Hematopoietic multipotent progenitor cell treated with erythropoietin and hydrocortisone succinate and interleukin-3 and kit ligand, for 8 days (in vitro differentiated cells): ENCODE data around the gene CASP8AP2.
A peak's percentile ranks its signal among the peaks of the same experiment; 100 is the strongest.
"Not testable (repeated sequence)": the region's sequence is repeated elsewhere in the genome, so short reads cannot be mapped to it uniquely, and the experiment has no call there.

Experiments
- DNase-seq: peaks from one replicate; pipeline ENCODE4 v3.0.0-alpha.2; 2015

CASP8AP2 gene

DNA sequence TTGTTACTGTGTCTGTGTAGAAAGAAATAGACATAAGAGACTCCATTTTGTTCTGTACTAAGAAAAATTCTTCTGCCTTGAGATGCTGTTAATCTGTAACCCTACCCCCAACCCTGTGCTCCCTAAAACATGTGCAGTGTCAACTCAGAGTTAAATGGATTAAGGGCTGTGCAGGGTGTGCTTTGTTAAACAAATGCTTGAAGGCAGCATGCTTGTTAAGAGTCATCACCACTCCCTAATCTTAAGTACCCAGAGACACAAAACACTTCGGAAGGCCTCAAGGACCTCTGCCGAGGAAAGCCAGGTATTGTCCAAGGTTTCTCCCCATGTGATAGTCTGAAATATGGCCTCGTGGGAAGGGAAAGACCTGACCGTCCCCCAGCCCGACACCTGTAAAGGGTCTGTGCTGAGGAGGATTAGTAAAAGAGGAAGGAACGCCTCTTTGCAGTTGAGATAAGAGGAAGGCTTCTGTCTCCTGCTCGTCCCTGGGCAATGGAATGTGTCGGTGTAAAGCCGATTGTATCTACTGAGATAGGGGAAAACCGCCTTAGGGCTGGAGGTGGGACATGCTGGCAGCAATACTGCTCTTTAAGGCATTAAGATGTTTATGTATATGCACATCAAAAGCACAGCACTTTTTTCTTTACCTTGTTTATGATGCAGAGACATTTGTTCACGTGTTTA, 61.3 kb downstream of the CASP8AP2 start:
- not testable (repeated sequence) for DNase-seq

DNA sequence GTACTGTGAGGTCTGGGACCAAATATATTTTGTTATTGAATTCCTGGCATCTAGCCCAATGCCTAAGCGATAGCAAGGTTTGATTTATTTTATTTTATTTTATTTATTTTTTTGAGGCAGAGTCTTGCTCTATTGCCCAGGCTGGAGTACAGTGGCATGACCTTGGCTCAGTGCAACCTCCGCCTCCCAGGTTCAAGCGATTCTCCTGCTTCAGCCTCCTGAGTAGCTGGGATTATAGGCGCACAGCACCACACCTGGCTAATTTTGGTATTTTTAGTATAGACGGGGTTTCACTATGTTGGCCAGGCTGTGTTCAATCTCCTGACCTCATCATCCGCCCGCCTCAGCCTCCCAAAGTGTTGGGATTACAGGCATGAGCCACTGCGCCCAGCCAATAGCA, 62.9 kb downstream of the CASP8AP2 start:
- not testable (repeated sequence) for DNase-seq

DNA sequence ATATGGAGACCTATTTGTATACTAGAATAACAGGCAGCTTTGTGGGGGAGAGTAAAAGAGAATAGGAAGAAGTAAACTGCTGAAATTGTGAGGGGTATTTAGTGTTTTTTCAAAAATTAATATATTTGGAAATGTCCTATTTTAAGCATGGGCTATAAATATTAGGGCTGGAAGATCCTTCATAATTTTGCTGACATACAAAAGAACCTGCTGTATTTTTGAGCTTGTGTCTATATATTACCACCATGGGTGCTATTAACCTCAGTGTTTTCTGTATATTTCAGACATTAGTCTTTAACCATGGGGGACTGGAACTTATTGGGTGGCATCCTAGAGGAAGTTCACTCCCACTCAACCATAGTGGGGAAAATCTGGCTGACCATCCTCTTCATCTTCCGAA, 64.5 kb downstream of the CASP8AP2 start, which contains the start of gene GJA10:
Gene GJA10, plus strand, starts transcription at position 301 of the 400 bp plus-strand sequence. Its CDS starts 0 bp downstream, at position 301.
- DNase-seq, result no peak

DNA sequence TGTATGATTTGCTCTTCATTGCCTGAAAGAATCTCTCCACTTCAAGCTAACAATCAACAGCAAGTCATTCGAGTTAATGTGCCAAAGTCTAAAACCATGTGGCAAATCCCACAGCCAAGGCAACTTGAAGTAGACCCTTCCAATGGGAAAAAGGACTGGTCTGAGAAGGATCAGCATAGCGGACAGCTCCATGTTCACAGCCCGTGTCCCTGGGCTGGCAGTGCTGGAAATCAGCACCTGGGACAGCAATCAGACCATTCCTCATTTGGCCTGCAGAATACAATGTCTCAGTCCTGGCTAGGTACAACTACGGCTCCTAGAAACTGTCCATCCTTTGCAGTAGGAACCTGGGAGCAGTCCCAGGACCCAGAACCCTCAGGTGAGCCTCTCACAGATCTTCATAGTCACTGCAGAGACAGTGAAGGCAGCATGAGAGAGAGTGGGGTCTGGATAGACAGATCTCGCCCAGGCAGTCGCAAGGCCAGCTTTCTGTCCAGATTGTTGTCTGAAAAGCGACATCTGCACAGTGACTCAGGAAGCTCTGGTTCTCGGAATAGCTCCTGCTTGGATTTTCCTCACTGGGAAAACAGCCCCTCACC, 65.7 kb downstream of the CASP8AP2 start:
- DNase-seq, result peak; percentile 19

DNA sequence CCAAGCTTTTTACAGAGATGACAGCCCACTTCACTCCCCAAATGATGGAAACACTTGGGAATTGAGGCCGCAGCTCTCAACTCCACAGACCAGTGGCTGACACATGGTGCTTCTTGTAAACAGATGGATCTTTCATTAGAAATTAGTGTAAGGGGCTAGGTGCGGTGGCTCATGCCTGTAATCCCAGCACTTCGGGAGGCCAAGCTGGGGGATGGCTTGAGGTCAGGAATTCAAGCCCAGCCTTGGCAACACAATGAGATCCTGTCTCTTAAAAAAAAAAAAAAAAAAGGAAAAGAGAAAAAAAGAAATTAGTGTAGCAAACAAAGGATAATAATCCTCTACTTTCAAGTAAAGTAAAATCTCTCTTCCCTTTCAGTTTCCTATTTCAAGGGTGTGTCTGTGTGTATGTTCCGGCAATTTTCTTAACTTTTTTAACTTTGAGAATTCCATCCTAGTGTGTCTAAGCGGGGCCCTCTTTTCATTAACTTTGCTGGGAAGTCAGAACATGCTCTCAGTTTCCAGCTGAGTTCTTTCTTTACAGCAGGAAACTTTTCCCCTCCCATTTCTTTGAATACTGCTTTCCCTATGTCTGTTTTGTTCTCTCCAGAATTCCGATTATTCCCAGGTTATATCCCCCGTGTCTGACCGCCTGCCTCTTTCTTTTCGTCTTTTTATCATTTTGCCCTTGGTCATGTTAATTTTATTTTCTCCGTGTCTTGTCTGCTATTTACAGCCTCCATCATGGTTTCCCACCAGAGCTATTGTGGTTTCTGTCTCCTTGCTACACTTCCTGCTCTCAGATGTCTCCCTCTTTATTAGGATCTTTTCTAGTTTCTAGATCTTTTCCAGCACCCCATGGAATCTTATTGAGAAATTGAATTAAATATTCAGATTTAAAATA, 80.6 kb downstream of the CASP8AP2 start:
- DNase-seq, result not testable (repeated sequence)

DNA sequence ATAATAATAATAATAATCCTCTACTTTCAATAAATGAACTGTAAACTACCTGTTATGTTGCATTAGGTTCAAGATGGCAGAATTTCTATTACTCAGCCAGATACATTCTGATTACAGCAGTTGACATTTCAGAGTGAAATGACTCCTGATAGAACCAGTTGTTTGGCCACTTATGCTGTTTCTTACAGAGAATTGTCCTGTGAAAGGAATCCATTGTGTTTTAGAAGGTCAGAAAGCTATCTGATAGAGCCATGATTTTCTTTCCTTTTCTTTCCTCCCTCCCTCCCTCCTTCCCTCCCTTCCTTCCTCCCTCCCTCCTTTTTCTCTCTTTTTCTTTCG, 81.2 kb downstream of the CASP8AP2 start:
- DNase-seq, result no peak

DNA sequence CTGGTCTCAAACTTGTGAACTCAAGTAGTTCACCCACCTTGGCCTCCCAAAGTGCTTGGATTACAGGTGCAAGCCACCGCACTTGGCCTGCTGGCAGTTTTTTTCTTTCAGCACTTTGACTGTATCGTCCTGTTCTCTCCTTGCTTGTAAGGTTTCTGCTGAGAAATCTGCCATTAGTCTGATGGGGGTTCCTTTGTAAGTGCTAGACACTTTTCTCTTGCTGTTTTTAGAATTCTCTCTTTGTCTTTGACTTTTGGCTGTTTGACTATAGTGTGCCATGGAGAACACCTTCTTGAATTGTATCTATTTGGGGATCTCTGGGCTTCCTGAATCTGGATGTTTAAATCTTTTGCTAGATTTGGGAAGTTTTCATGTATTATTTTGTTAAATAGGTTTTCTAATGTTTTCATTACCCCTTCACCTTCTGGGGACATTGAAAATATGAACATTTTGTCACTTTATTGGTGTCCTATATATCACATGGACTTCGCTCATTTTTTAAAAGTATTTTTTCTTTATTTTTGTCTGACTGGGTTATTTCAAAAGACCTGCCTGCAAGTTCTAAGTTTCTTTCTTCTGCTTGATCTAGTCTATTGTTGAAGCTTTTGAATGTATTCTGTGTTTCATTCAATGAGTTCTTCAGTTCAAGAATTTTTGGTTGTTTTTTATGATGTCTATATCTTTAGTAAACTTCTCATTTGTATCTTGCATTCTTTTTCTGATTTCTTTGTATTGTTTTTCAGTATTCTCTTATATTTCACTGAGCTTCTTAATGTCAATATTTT, 86.6 kb downstream of the CASP8AP2 start:
- no peak for DNase-seq

DNA sequence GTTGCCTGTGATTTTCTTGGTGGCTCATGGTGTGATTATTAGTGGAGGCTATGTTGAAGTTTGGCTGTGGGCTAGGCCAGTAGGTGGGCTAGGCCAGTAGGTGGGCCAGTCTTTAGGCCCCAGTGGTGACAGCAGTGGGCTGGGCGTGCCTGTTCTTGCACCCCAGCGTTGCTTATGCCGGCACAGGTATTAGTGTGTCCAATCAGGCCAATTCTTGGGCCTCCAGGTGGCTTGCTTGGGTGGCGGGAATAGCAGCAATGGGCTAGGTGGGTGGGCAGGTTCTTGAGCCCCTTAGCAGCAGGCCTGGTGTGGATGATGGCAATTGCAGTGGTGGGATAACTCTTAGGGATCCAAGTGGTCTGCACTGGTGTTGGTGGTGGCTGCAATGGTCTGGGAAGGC, 87.5 kb downstream of the CASP8AP2 start:
- no peak for DNase-seq

DNA sequence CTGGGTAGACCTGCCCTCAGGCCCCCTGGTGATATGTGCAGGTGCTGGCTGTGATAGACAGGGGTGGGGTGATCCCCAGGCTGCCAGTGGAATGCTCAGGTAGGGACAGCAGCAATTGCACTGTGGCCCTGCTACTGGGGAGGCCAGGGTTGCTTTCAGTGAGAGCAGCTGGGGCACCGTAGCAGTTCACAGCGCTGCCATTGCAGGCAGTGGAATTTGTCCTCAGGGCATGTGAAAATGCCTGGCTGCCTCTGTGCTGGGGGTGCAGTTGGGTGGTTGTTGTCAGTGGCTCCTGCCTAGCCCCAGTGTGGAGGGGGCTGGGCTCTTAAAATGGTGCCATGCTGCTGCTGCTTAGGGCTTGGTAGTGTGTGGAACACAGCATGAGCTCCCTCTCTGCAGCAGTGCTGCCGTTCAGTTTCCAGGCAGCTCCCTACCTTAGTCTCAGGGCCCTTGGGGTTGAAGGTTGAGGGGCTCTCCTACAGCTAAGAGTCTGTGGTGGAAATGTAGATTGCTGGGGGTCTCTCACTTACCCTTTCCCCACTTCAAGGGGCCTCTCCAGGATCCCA, 88.2 kb downstream of the CASP8AP2 start:
- DNase-seq, result no peak
